ENCODE measurements around the gene PTPRU.

PTPRU gene

DNA sequence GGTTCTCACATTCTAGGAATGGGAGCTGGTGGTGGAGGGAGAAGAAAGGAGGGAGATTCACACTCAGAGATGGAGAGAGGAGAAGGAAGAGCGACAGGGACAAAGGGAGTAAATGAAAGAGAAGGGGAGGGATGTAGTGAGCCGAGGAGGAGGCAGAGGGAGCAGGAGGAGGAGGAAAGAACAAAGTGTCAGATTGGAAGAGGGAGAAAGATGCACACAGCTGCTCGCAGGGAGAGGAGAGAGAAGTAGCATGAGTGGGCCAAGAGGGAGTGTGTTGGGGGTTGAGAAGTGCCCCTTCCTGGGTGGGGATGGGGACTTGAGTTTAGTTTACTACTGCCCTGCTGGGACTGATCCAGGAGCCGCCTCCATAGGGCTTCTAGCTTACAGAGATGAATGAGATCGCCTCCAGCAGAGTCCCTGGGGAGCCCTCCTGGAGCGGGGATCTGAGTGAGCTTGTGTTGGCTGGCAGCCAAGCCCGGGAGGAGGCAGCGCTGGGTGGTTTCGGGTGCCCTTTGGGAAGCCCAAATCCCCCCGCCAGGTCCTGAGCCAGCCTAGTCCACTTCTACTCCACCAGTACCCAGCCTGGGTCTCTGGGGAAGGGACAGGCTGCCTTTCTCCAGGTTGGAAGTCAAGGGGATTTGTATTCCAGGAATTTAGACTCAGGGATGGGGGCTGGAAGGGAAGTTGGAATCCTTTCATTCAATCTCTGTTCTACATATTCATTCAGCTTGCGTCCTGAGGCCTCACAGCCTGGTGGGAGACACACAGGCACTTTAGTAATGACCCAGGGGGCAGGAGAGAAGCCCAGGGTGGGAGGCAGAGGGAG, 20.9 kb downstream of the PTPRU start:
- in situ Hi-C loops (cut with MboI; ENCODE audit: low pct_unique_long_range_greater_than_20kb, low sequenced_read_pairs): no loop called here
- DNase-seq: no peak

DNA sequence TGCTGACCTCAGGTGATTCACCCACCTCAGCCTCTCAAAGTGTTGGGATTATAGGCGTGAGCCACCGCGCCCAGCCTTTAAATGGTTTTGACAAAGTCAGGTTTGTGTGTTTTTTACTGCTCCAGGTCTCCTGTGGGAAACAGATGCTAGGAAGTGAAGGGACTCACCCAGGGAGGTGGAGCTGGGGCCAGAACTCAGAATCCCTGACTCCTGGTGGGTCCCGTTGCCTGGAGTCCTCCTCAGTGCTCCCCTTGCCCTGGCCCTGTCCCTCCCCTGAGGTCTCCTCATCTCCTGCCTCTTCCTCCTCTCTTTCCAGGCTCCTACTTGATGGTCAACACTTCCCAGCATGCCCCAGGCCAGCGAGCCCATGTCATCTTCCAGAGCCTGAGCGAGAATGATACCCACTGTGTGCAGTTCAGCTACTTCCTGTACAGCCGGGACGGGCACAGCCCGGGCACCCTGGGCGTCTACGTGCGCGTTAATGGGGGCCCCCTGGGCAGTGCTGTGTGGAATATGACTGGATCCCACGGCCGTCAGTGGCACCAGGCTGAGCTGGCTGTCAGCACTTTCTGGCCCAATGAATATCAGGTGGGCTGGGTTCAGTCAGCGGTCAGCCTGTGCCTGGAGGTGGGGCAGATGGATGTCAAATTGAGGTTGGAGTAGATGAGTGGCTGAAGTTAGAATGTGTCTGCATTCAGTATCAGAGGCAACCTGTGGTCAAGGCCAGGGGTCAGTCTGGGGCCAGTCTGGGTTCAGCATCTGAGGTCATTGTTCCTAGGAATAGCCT, 22.1 kb downstream of the PTPRU start:
- in situ Hi-C loops (cut with MboI; ENCODE audit: low pct_unique_long_range_greater_than_20kb, low sequenced_read_pairs): no loop called here
- no peak for DNase-seq

DNA sequence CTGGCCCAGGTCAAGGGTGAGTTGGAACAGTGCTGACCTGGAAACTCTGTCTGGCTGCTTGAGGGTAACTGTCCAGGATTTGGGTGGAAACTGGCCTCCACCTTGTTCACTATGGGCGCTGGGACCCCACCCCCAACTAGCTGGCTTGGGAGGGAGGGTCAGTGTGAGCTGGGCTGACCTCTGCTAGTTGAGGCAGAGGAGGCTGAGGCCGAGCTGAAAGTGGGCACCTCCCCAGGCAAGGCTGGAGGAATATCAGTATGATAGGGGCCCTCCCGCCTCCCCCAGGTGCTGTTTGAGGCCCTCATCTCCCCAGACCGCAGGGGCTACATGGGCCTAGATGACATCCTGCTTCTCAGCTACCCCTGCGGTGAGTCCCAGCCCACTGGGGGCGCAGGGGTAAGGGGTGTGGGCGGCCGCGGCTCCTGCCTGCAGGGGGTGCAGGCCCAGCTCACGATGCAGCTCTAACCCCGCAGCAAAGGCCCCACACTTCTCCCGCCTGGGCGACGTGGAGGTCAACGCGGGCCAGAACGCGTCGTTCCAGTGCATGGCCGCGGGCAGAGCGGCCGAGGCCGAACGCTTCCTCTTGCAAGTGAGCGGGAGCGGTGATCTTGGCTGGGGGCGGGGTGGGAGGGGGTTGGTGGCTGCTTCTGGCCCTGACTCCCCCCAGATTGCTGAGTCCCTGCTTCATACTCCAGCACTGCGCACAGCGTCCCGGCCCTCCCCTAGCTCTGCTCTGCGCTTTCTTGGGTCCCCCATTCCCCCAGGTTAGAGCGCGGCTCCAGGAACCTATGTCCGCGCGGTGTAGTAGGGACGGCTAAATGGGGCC, 22.9 kb downstream of the PTPRU start:
- in situ Hi-C loops (cut with MboI; ENCODE audit: low pct_unique_long_range_greater_than_20kb, low sequenced_read_pairs): no loop called here
- DNase-seq: no peak

DNA sequence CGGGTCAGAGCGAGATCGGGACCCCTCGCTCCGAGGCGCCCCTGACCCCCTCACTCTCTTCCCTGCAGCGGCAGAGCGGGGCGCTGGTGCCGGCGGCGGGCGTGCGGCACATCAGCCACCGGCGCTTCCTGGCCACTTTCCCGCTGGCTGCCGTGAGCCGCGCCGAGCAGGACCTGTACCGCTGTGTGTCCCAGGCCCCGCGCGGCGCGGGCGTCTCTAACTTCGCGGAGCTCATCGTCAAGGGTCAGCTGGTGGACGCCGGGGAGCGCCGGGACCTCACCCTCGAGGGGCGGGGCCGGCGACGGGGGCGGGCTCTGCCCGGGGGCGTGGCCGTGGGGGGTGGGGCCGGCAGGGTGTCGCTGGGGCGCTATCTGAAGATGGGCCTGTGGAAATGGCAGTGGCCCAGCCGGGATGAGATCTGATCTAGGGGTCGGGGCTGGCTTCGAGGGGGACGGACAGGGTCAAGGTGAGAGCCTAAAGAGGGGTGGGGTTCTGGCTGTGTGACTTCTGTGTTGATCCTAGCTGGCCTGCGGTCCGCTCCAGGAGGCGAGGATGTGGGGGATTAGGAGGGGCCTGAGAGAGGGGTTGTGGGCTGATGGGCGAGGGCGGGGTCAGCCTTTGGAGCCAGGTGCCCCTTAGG, 23.6 kb downstream of the PTPRU start:
- in situ Hi-C loops (cut with MboI; ENCODE audit: low pct_unique_long_range_greater_than_20kb, low sequenced_read_pairs): no loop called here
- no peak for DNase-seq

DNA sequence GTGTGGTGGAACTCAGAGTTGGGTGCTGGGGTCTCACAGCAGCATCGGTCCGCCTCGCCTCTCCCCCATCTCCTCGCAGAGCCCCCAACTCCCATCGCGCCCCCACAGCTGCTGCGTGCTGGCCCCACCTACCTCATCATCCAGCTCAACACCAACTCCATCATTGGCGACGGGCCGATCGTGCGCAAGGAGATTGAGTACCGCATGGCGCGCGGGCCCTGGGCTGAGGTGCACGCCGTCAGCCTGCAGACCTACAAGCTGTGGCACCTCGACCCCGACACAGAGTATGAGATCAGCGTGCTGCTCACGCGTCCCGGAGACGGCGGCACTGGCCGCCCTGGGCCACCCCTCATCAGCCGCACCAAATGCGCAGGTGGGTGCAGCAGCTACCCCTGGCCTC, 24.2 kb downstream of the PTPRU start:
- in situ Hi-C loops (cut with MboI; ENCODE audit: low pct_unique_long_range_greater_than_20kb, low sequenced_read_pairs): no loop called here
- no peak for DNase-seq

DNA sequence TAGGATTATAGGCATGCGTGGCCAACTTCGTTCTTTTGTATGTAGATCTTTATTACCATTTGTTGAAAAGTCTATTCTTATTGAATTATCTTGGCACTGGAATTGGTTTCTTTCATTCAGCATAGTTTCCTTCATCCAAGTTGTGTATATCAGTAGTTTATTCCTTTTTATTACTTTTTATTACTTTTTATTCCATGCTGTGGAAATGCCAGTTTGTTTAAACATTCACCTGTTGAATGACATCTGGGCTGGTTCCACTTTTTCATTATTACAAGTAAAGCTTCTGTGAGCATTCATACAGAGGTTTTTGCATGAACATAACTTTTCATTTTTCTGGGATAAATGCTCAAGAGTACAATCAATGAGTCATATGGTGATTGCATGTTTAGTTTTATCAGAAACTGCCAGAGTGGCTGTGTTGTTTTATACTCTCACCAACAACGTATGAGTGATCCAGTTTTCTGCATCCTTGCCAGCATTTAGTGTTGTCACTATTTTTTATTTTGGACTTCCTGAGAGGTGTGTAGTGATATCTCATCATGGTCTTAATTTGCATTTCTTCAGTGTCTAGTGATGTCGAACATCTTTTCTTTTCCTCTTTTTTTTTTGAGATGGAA, 28.6 kb downstream of the PTPRU start:
- in situ Hi-C loops (cut with MboI; ENCODE audit: low pct_unique_long_range_greater_than_20kb, low sequenced_read_pairs): no loop called here
- DNase-seq: no peak

DNA sequence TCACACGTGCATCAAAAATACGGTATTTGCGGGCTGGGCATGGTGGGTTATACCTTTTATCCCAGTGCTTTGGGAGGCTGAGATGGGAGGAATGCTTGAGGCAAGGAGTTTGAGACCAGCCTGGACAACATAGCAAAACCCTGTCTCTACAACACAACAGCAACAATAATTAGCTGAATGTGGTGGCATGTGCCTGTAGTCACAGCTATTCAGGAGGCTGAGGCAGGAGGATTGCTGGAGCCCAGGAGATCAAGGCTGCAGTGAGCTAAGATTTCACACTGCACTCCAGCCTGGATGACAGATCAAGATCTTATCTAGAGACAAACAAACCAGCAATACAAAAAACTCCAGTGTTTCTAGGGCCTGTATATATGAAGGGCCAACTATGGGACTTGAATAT, 30.6 kb downstream of the PTPRU start:
- DNase-seq: no peak
- in situ Hi-C loops (cut with MboI; ENCODE audit: low pct_unique_long_range_greater_than_20kb, low sequenced_read_pairs): no loop called here

DNA sequence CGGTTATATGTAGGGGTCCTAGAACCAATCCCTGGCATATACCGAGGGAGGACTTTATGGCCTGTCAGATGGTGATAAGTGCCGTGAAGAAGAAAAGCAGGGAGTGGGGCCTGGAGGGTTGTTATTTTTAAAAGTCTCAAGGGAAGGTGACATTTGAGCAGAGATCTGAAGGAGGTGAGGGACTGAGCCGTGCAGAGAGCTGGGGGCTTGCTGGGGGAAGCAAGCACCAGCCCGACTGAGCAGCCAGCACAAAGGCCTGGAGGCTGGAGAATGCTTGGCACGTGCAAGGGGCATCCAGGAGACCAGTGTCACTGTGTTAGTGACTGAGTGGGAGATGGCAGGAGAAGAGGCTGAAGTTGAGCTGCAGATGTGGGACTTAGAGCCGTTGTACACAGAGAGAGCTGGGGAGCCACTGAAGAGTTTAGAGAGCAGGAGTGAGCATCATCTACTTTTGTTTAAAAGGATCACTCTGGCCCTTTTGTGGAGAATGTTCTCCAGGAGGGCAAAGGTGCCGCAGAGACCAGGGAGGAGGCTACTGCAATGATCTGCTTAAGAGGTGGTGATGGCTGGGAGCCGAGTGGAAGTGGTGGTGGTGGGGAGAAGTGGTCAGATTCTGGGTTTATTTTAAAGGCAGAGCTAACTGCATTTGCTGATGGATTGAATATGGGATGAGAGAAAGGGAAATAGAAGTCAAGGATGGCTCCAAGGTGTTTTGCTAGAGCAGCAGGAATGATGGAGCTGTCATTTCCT, 31.2 kb downstream of the PTPRU start:
- in situ Hi-C loops (cut with MboI; ENCODE audit: low pct_unique_long_range_greater_than_20kb, low sequenced_read_pairs): no loop called here

DNA sequence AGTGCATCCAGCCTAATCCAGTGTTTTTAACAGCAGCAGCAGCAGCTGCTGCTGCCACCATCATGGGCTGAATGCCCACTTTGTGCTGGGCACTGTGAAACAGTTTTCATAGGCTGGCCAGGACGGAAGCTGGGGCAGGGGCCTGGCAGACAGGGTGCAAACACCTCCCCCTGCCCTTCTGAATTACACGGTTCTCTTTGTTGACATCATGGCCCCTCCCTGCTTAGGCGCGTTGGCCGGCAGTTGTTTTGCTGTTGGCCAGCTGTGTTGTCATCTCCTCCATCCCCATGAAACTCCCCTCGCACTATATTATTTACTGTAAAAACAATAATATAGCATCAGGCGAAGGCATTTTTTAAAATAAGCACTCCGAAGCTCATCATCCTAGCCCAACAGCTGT, 33.1 kb downstream of the PTPRU start:
- in situ Hi-C loops (cut with MboI; ENCODE audit: low pct_unique_long_range_greater_than_20kb, low sequenced_read_pairs): no loop called here
- no peak for DNase-seq

More for the DNA sequence above, 31.2 kb downstream of the PTPRU start:
- no peak for DNase-seq

DNA sequence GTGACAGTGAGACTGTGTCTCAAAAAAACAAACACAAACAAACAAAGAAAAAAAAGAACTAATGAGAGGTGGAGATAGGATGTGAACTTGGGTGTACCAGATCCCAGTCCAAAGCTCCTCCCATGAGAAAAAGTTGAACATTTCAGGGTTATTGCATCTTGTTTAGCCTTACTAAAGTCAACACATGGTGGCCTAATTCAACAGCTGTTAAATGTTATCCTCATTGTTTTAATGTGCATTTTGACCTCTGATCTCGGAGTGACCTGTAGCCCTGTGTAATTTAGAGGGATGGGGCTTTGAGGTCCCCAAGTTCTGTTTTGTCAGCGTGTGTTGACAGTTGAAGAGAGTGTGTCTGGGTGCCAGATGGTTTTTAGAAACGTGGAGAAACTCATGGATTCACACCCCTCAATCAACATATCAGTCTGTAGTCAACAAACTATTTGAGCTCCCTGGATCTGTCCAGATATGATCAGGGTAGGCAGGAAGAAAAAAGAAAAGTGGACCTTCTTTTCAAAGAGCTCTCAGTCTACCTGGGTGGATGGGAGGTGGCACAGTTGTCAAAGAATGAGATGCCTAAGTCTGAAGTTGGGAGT, 34.7 kb downstream of the PTPRU start:
- DNase-seq: no peak

DNA sequence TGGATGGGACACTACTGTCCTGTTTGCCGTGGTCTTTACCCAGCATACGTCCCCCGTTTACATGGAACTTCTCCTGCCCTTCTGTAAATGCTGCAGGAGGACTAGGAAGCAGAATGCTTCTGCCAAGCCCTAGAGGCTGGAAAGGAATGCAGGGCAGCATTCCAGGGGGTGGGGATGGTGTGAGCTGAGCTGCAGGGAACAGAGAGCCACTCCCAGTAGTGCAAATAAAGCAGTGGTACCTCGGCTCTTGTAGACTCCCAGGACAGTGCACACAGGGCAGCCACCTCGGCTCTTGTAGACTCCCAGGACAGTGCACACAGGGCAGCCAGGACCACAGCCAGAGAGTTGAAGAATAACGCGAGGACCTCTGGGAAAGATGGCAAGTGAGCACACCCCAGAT, 35.4 kb downstream of the PTPRU start:
- no peak for DNase-seq
- in situ Hi-C loops (cut with MboI; ENCODE audit: low pct_unique_long_range_greater_than_20kb, low sequenced_read_pairs): no loop called here

More for the DNA sequence above, 34.7 kb downstream of the PTPRU start:
- in situ Hi-C loops (cut with MboI; ENCODE audit: low pct_unique_long_range_greater_than_20kb, low sequenced_read_pairs): no loop called here

DNA sequence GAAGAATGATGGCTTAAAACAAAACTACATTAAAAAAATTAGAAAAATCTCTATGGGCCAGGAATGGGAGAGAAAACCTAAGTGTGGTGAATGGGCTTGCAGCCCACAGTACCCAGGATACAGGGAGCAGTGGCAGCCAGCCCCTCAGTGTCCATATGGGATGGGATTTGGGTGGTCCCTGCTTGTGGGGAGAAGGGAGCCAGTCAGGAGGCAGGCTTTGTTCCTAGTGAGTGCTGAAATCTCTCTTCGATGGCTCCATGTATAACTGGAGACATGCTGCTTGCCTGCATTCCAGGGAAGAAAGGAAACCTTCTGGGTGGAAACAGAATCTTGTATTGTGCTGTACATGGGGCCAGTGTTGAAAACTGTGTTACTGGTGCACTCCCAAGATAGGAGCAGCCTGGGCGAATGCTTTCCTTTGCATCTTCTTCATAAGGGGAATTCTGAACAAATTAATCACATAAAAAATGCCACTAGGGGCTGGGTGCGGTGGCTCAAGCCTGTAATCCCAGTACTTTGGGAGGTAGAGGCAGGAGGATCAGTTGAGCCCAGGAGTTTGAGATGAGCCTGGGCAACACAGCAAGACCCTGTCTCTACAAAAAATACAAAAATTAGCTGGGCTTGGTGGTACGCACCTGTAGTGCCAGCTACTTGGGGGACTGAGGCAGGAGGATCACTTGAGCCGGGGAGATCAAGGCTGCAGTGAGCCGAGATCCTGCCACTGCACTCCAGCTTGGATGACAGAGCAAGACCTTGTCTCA, 36.0 kb downstream of the PTPRU start:
- in situ Hi-C loops (cut with MboI; ENCODE audit: low pct_unique_long_range_greater_than_20kb, low sequenced_read_pairs): no loop called here

DNA sequence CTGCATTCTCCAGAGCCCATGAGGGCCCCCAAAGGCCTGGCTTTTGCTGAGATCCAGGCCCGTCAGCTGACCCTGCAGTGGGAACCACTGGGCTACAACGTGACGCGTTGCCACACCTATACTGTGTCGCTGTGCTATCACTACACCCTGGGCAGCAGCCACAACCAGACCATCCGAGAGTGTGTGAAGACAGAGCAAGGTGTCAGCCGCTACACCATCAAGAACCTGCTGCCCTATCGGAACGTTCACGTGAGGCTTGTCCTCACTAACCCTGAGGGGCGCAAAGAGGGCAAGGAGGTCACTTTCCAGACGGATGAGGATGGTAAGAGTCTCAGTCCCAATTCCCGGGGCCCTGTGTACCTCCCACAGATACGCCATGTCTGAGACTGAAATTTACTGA, 39.1 kb downstream of the PTPRU start:
- DNase-seq: no peak
- in situ Hi-C loops (cut with MboI; ENCODE audit: low pct_unique_long_range_greater_than_20kb, low sequenced_read_pairs): no loop called here

More for the DNA sequence above, 36.0 kb downstream of the PTPRU start:
- no peak for DNase-seq

DNA sequence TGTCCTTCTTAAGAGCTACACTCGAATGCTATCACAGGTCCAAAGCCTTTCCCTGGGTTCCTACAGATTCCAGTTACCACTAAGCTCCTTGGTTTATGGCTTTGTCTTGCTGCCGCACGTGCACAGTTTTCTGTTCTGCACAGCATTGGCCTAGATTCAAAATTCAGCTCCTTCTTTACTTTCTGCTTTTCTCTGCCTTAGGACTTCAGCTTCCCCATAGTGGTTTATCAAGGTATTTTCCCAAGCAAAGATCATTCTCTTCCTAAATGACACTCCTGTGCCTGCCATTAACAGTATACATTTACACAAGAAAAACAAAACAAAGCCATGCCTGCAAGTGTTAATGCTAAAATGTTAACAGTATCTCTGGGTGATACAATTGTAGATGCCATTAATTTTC, 41.8 kb downstream of the PTPRU start:
- no peak for DNase-seq
- in situ Hi-C loops (cut with MboI; ENCODE audit: low pct_unique_long_range_greater_than_20kb, low sequenced_read_pairs): no loop called here

DNA sequence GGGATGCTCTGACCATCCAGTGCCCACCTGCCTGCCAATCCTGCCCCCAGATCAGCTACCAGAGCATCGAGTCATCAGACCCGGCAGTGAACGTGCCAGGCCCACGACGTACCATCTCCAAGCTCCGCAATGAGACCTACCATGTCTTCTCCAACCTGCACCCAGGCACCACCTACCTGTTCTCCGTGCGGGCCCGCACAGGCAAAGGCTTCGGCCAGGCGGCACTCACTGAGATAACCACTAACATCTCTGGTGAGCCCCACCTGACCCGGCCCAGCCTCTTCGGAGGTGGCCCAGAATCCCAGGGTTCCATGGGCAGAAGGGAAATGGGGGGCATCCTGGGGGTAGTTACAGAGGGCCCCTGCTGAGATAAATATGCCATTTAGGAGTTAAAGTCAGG, 43.1 kb downstream of the PTPRU start:
- in situ Hi-C loops (cut with MboI; ENCODE audit: low pct_unique_long_range_greater_than_20kb, low sequenced_read_pairs): no loop called here
- DNase-seq: no peak

DNA sequence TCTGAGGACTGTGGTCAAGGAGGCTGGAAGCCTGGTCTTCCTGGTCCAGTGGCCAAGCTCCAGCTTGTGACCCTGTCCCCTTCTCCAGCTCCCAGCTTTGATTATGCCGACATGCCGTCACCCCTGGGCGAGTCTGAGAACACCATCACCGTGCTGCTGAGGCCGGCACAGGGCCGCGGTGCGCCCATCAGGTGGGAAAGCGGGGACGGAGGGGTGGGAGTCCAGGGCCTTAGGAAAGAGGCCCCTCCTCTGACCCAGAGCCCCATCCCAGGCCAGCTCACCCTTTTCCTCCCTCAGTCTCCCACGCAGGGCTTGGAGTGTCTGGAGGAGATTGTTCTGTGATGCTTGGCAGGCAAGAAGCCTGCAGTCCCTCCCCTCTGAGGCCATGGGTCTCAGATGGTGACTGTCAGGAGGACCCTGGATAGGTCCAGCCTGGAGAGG, 43.6 kb downstream of the PTPRU start:
- DNase-seq: no peak
- in situ Hi-C loops (cut with MboI; ENCODE audit: low pct_unique_long_range_greater_than_20kb, low sequenced_read_pairs): no loop called here
